ENCODE measurements around the gene RANBP1. TPM values are rescaled to one million over a fixed set of nuclear protein-coding genes. Genes with fewer than 3 reads are reported as not detected.

The RANBP1 gene
- total RNA-seq, 1 experiment from 2014 or later: 509 TPM

- H3K36me3 ChIP-seq (ENCODE audit: insufficient read depth, low read length, poor library complexity, severe bottlenecking): peaks cover 94% of the 10 kb centered on the region
- POLR2A ChIA-PET (ENCODE audit: low non-redundant PET): no interaction called here
Measured at GRCh38 chr22:20089226-20089976, 26.5 kb upstream of the RANBP1 start.

GRCh38 chr22:20089977-20090729 is 25.8 kb upstream of the RANBP1 start:
- Histone ChIP-seq H3K27ac (ENCODE audit: low read depth, low read length, poor library complexity, severe bottlenecking) (no peak overlapping the region), H3K27me3 (replicated peaks; ENCODE audit: insufficient read depth, low read depth, low read length, poor library complexity) (no peaks in the 10 kb centered on the region), H3K4me3 (ENCODE audit: low read depth, low read length, poor library complexity, severe bottlenecking) (no peak overlapping the region), H3K9me3 (ENCODE audit: low read depth, low read length, poor library complexity, severe bottlenecking) (no peaks in the 10 kb centered on the region), H3K4me1 (ENCODE audit: insufficient read depth, low read length, poor library complexity, severe bottlenecking) (no peaks in the 10 kb centered on the region), H3K36me3 (ENCODE audit: insufficient read depth, low read length, poor library complexity, severe bottlenecking) (peaks cover 100% of the 10 kb centered on the region)
- TF ChIP-seq EZH2 (IDR thresholded peaks at IDR 0.05; ENCODE audit: borderline replicate concordance, low read depth, low read length, poor library complexity, severe bottlenecking) (no peak), CTCF (conservative IDR thresholded peaks at IDR 0.05; ENCODE audit: low read depth, low read length) (no peak)
- ChIA-PET POLR2A (ENCODE audit: low non-redundant PET) (no interaction called here), CTCF (no interaction called here)
- DNase-seq (ENCODE audit: low spot score): no peak
- intact Hi-C loops (cut with micrococcal nuclease; ENCODE audit: unreplicated experiment): loop anchor here (10.0 kb wide), 1 partner anchor 115 kb away; no protein-coding TSS in a partner anchor
- BruUV-seq (replicated peaks): no TSS peak

More at GRCh38 chr22:20089226-20089976, 26.5 kb upstream of the RANBP1 start:
- BruUV-seq (replicated peaks): no TSS peak
- intact Hi-C loops (cut with micrococcal nuclease; ENCODE audit: unreplicated experiment): loop anchor here (10.0 kb wide), 1 partner anchor 115 kb away; no protein-coding TSS in a partner anchor
- Histone ChIP-seq H3K4me3 (ENCODE audit: low read depth, low read length, poor library complexity, severe bottlenecking) (no peak overlapping the region), H3K27ac (ENCODE audit: low read depth, low read length, poor library complexity, severe bottlenecking) (no peak overlapping the region), H3K27me3 (replicated peaks; ENCODE audit: insufficient read depth, low read depth, low read length, poor library complexity) (no peaks in the 10 kb centered on the region), H3K4me1 (ENCODE audit: insufficient read depth, low read length, poor library complexity, severe bottlenecking) (no peaks in the 10 kb centered on the region), H3K9me3 (ENCODE audit: low read depth, low read length, poor library complexity, severe bottlenecking) (no peaks in the 10 kb centered on the region)
- no peak for DNase-seq (ENCODE audit: low spot score)
- CTCF ChIA-PET: no interaction called here
- TF ChIP-seq EZH2 (IDR thresholded peaks at IDR 0.05; ENCODE audit: borderline replicate concordance, low read depth, low read length, poor library complexity, severe bottlenecking) (no peak), CTCF (conservative IDR thresholded peaks at IDR 0.05; ENCODE audit: low read depth, low read length) (no peak)

GRCh38 chr22:20090730-20091240 is 25.1 kb upstream of the RANBP1 start:
- no peaks in the 10 kb centered on the region for H3K27me3 ChIP-seq (replicated peaks; ENCODE audit: insufficient read depth, low read depth, low read length, poor library complexity)
- intact Hi-C loops (cut with micrococcal nuclease; ENCODE audit: unreplicated experiment): no loop called here
- TF ChIP-seq CTCF (conservative IDR thresholded peaks at IDR 0.05; ENCODE audit: low read depth, low read length) (no peak), EZH2 (IDR thresholded peaks at IDR 0.05; ENCODE audit: borderline replicate concordance, low read depth, low read length, poor library complexity, severe bottlenecking) (no peak)
- H3K36me3 ChIP-seq (ENCODE audit: insufficient read depth, low read length, poor library complexity, severe bottlenecking): peaks cover 100% of the 10 kb centered on the region
- DNase-seq (ENCODE audit: low spot score): no peak
- no TSS peak for BruUV-seq (replicated peaks)
- H3K4me1 ChIP-seq (ENCODE audit: insufficient read depth, low read length, poor library complexity, severe bottlenecking): no peaks in the 10 kb centered on the region
- ChIA-PET CTCF (no interaction called here), POLR2A (ENCODE audit: low non-redundant PET) (no interaction called here)
- no peak overlapping the region for H3K27ac ChIP-seq (ENCODE audit: low read depth, low read length, poor library complexity, severe bottlenecking)
- H3K9me3 ChIP-seq (ENCODE audit: low read depth, low read length, poor library complexity, severe bottlenecking): no peaks in the 10 kb centered on the region
- no peak overlapping the region for H3K4me3 ChIP-seq (ENCODE audit: low read depth, low read length, poor library complexity, severe bottlenecking)

All from A673 (cell line).